ENCODE results near the gene KLKB1. TPM values are rescaled to one million over a fixed set of nuclear protein-coding genes. Genes with fewer than 3 reads are reported as not detected.

The KLKB1 gene
- polyA plus RNA-seq, 3 donors = 0.28 TPM; not detected in 2

GRCh38 chr4:186294160-186294559 lies 66.9 kb downstream of the KLKB1 start:
- no peak overlapping the region for H3K9ac ChIP-seq (ENCODE audit: insufficient read depth, low read length, poor library complexity, severe bottlenecking)
- WGBS (ENCODE audit: insufficient coverage) = 85% methylated on average over 4 of the region's 9 CpGs
- Mint-ChIP-seq H3K9me3 (peaks cover 0 to 6% (median 3%) of the 10 kb centered on the region in 7 donors), H3K27ac (no peak overlapping the region), H3K4me1 (no peaks in the 10 kb centered on the region), H3K36me3 (no peaks in the 10 kb centered on the region), H3K27me3 (ENCODE audit: low read depth in 3 of 3) (peaks cover 12 to 14% (median 14%) of the 10 kb centered on the region in 3 donors), H3K4me3 (no peak overlapping the region)
- no peak overlapping the region for H3K4me2 ChIP-seq (replicated peaks; ENCODE audit: extremely low read depth, low read length, poor library complexity, severe bottlenecking)
- no peaks in the 10 kb centered on the region for H4K20me1 ChIP-seq (ENCODE audit: insufficient read depth, low read length)
- H3K36me3 ChIP-seq (replicated peaks in 1 of 2; ENCODE audit: control insufficient read depth in 1 of 2, insufficient read depth in 2 of 2, low read length in 2 of 2) = no peaks in the 10 kb centered on the region
- H3K9me3 ChIP-seq (replicated peaks in 1 of 2; ENCODE audit: control insufficient read depth in 1 of 2, insufficient read depth in 1 of 2, low read length in 2 of 2) = peaks cover 0 to 5% of the 10 kb centered on the region in 2 donors
- H3K4me1 ChIP-seq (ENCODE audit: control insufficient read depth in 1 of 2, insufficient read depth in 2 of 2, low read length in 2 of 2) = no peaks in the 10 kb centered on the region
- H3K4me3 ChIP-seq (replicated peaks in 1 of 3; ENCODE audit: low read depth in 2 of 3, low read length in 3 of 3) = no peak overlapping the region
- no peak for DNase-seq
- H3K79me2 ChIP-seq (ENCODE audit: insufficient read depth, low read length) = no peaks in the 10 kb centered on the region
- no peak overlapping the region for H3K27ac ChIP-seq (ENCODE audit: low read depth in 1 of 2, low read length in 2 of 2)
- intact Hi-C loops (cut with micrococcal nuclease) = no loop called here
- H3K27me3 ChIP-seq (ENCODE audit: control insufficient read depth in 2 of 2, insufficient read depth in 2 of 2, low read length in 2 of 2) = peaks cover 2 to 17% of the 10 kb centered on the region in 2 donors
- TF ChIP-seq CTCF (IDR thresholded peaks at IDR 0.05) = no peak
- no peak overlapping the region for H2AFZ ChIP-seq (ENCODE audit: insufficient read depth, low read depth, low read length, poor library complexity, severe bottlenecking)

DNA sequence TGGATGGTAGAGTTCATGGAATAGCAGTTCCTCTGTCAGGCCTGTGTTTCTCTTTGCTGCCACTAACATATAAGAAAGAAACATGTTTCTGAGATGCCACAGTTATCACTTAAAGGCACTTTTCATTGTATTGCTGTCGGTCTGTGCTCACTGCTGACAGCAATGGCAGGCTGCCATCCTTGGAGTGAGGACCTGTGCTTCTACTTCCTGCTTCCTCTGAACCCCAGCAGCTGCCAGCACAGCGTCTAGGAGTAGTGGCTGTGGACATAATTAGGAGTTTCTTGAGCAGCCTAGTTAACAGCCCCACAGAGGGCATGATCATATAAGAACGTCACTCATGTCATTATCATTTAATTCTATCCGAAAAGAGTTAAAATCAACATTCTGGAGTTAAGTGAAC lies 69.2 kb downstream of the KLKB1 start:
- Histone ChIP-seq H3K4me3 (replicated peaks in 1 of 3; ENCODE audit: low read depth in 2 of 3, low read length in 3 of 3) (no peak overlapping the region), H3K4me2 (replicated peaks; ENCODE audit: extremely low read depth, low read length, poor library complexity, severe bottlenecking) (no peak overlapping the region), H3K9me3 (replicated peaks in 1 of 2; ENCODE audit: control insufficient read depth in 1 of 2, insufficient read depth in 1 of 2, low read length in 2 of 2) (peaks cover 0 to 5% of the 10 kb centered on the region in 2 donors), H3K27ac (ENCODE audit: low read depth in 1 of 2, low read length in 2 of 2) (no peak overlapping the region), H3K27me3 (ENCODE audit: control insufficient read depth in 2 of 2, insufficient read depth in 2 of 2, low read length in 2 of 2) (peaks cover 2 to 17% of the 10 kb centered on the region in 2 donors), H3K79me2 (ENCODE audit: insufficient read depth, low read length) (no peaks in the 10 kb centered on the region), H2AFZ (ENCODE audit: insufficient read depth, low read depth, low read length, poor library complexity, severe bottlenecking) (no peak overlapping the region), H3K36me3 (replicated peaks in 1 of 2; ENCODE audit: control insufficient read depth in 1 of 2, insufficient read depth in 2 of 2, low read length in 2 of 2) (no peaks in the 10 kb centered on the region), H4K20me1 (ENCODE audit: insufficient read depth, low read length) (no peaks in the 10 kb centered on the region), H3K9ac (ENCODE audit: insufficient read depth, low read length, poor library complexity, severe bottlenecking) (no peak overlapping the region), H3K4me1 (ENCODE audit: control insufficient read depth in 1 of 2, insufficient read depth in 2 of 2, low read length in 2 of 2) (no peaks in the 10 kb centered on the region)
- WGBS (ENCODE audit: insufficient coverage) = no CpG with 5 or more reads among the region's 4 CpGs
- intact Hi-C loops (cut with micrococcal nuclease) = no loop called here
- peaks cover 12 to 19% (median 12%) of the 10 kb centered on the region in 3 donors for H3K27me3 Mint-ChIP-seq (ENCODE audit: low read depth in 3 of 3)
- no peak overlapping the region for H3K4me3 Mint-ChIP-seq
- H3K4me1 Mint-ChIP-seq = no peaks in the 10 kb centered on the region
- no peaks in the 10 kb centered on the region for H3K36me3 Mint-ChIP-seq
- H3K9me3 Mint-ChIP-seq = peaks cover 0 to 6% (median 3%) of the 10 kb centered on the region in 7 donors
- DNase-seq = no peak
- no peak for TF ChIP-seq CTCF (IDR thresholded peaks at IDR 0.05)
- H3K27ac Mint-ChIP-seq = no peak overlapping the region

Measured in CD14-positive monocyte (primary cell).